Caco-2 (cell line): ENCODE results near the gene TMC7. TPM values are rescaled to one million over a fixed set of nuclear protein-coding genes. Genes with fewer than 3 reads are reported as not detected.

ENCODE experiments used
- BruUV-seq: library from RNA; stranded (reverse); fragments of 400-500 nt; replicated peaks from 2 replicates; lab custom pipeline; 2021; lab: Mats Ljungman, UMichigan
- CTCF ChIA-PET: fragments of 300-600 bp; sonication (Branson Sonifier 250); formaldehyde crosslinking; loops from one replicate; lab custom pipeline; 2022; ENCODE audit warnings: antibody characterized with exemption; lab: Charles Lee
- POLR2A ChIA-PET: fragments of 300-600 bp; sonication (Branson Sonifier 250); formaldehyde crosslinking; loops from one replicate; lab custom pipeline; 2022; ENCODE audit warnings: antibody characterized with exemption; lab: Charles Lee
- DNase-seq, 2 experiments: peaks; one replicate each; pipeline versions ENCODE4 v3.0.0 to v3.0.0-alpha.2; 2020 to 2022
- H3K27me3 ChIP-seq: replicated peaks from 2 replicates; pipeline ENCODE4 v1.6.0; 2011; ENCODE audit warnings: low read length; ENCODE audit not compliant: control insufficient read depth, insufficient read depth
- H3K36me3 ChIP-seq: 2 replicates; pipeline ENCODE4 v1.5.1; 2011; ENCODE audit warnings: low read length; ENCODE audit not compliant: control insufficient read depth, insufficient read depth
- H3K4me1 ChIP-seq: fragments of 250-450 bp; sonication (Bioruptor Pico); 2 replicates; pipeline ENCODE4 v1.5.1; 2020; ENCODE audit warnings: mild to moderate bottlenecking
- H3K4me3 ChIP-seq: 2 replicates; pipeline ENCODE4 v1.5.1; 2011; ENCODE audit warnings: low read depth, mild to moderate bottlenecking, control low read depth, low read length
- H3K9me3 ChIP-seq: fragments of 250-450 bp; sonication (Bioruptor Pico); 2 replicates; pipeline ENCODE4 v1.5.1; 2020; ENCODE audit warnings: mild to moderate bottlenecking, moderate library complexity
- H3K27ac Mint-ChIP-seq: one replicate; pipeline ENCODE4 v1.8.0; 2022; ENCODE audit warnings: mixed read lengths; ENCODE audit not compliant: unreplicated experiment
- H3K27me3 Mint-ChIP-seq: one replicate; pipeline ENCODE4 v1.8.0; 2022; ENCODE audit warnings: mixed read lengths; ENCODE audit not compliant: insufficient read depth, unreplicated experiment
- H3K36me3 Mint-ChIP-seq: one replicate; pipeline ENCODE4 v1.8.0; 2022; ENCODE audit warnings: mild to moderate bottlenecking, mixed read lengths; ENCODE audit not compliant: insufficient read depth, unreplicated experiment
- H3K4me1 Mint-ChIP-seq: one replicate; pipeline ENCODE4 v1.8.0; 2022; ENCODE audit warnings: low read depth, mixed read lengths; ENCODE audit not compliant: unreplicated experiment
- H3K4me3 Mint-ChIP-seq: one replicate; pipeline ENCODE4 v1.8.0; 2022; ENCODE audit warnings: mild to moderate bottlenecking, moderate library complexity, mixed read lengths; ENCODE audit not compliant: unreplicated experiment
- H3K9me3 Mint-ChIP-seq: one replicate; pipeline ENCODE4 v1.8.0; 2022; ENCODE audit warnings: mixed read lengths; ENCODE audit not compliant: unreplicated experiment
- CTCF ChIP-seq, 2 experiments: fragments of 200-600 bp in 1 of 2; IDR thresholded peaks; 1 replicate in 1 of 2; 2 replicates in 1 of 2; pipeline versions ENCODE4 v1.5.1 to v1.8.0; 2011 to 2022; ENCODE audit warnings: antibody characterized with exemption in 1 of 2, control low read depth in 1 of 2, inconsistent platforms in 1 of 2, low read depth in 1 of 2, low read length in 1 of 2, mild to moderate bottlenecking in 1 of 2, moderate library complexity in 1 of 2; ENCODE audit not compliant: insufficient read depth in 1 of 2, severe bottlenecking in 1 of 2, unreplicated experiment in 1 of 2
- intact Hi-C: fragments of 100-400 bp; cut with micrococcal nuclease; formaldehyde crosslinking; loops from one replicate; pipeline ENCODE4 v1.10.0; 2022; ENCODE audit not compliant: unreplicated experiment
- total RNA-seq: library from RNA; stranded (reverse); gene quantifications from 2 replicates; pipeline ENCODE4 v1.2.3, GENCODE V29; 2022

TMC7 gene
- total RNA-seq, 1 experiment from 2014 or later = 4.0 TPM

- Histone ChIP-seq H3K36me3 (no peaks in the 10 kb centered on the region), H3K27me3 (no peaks in the 10 kb centered on the region), H3K4me3 (no peak overlapping the region), H3K9me3 (no peaks in the 10 kb centered on the region), H3K4me1 (no peaks in the 10 kb centered on the region)
- Mint-ChIP-seq H3K27ac (no peak overlapping the region), H3K4me3 (no peak overlapping the region), H3K9me3 (no peaks in the 10 kb centered on the region), H3K36me3 (peaks cover 4% of the 10 kb centered on the region), H3K4me1 (no peaks in the 10 kb centered on the region), H3K27me3 (no peaks in the 10 kb centered on the region)
- no peak for TF ChIP-seq CTCF (IDR thresholded peaks at IDR 0.05; ENCODE audit: insufficient read depth in 1 of 2, low read depth in 1 of 2, low read length in 1 of 2, severe bottlenecking in 1 of 2, unreplicated experiment in 1 of 2)
- no TSS peak for BruUV-seq
- ChIA-PET POLR2A (no interaction called here), CTCF (interaction anchor here (0.6 to 1.0 kb wide), 3 partner anchors 32 to 122 kb away, joined by 3 to 5 read pairs (median 3); partner anchors contain the start of gene TMC7)
- no peak for DNase-seq
- intact Hi-C loops = no loop called here
Observed at GRCh38 chr16:19075511-19075910, 91.8 kb downstream of the TMC7 start.

GRCh38 chr16:19077879-19078278 lies 94.1 kb downstream of the TMC7 start:
- no TSS peak for BruUV-seq
- Mint-ChIP-seq H3K27ac (no peak overlapping the region), H3K9me3 (no peaks in the 10 kb centered on the region), H3K27me3 (no peaks in the 10 kb centered on the region), H3K4me3 (no peak overlapping the region), H3K36me3 (peaks cover 4% of the 10 kb centered on the region), H3K4me1 (no peaks in the 10 kb centered on the region)
- intact Hi-C loops = no loop called here
- ChIA-PET POLR2A (no interaction called here), CTCF (no interaction called here)
- no peak overlapping the region for H3K4me3 ChIP-seq
- DNase-seq = no peak
- H3K27me3 ChIP-seq = no peaks in the 10 kb centered on the region
- H3K4me1 ChIP-seq = no peaks in the 10 kb centered on the region
- H3K9me3 ChIP-seq = no peaks in the 10 kb centered on the region
- TF ChIP-seq CTCF (IDR thresholded peaks at IDR 0.05; ENCODE audit: insufficient read depth in 1 of 2, low read depth in 1 of 2, low read length in 1 of 2, severe bottlenecking in 1 of 2, unreplicated experiment in 1 of 2) = no peak
- no peaks in the 10 kb centered on the region for H3K36me3 ChIP-seq

GRCh38 chr16:19083670-19084069 lies 99.9 kb downstream of the TMC7 start:
- H3K27me3 Mint-ChIP-seq = no peaks in the 10 kb centered on the region
- Histone ChIP-seq H3K27me3 (no peaks in the 10 kb centered on the region), H3K4me1 (0 out of 2 replicates have a peak, but pooled peaks cover 10% of the 10 kb centered on the region), H3K9me3 (no peaks in the 10 kb centered on the region), H3K36me3 (no peaks in the 10 kb centered on the region), H3K4me3 (no peak overlapping the region)
- BruUV-seq = no TSS peak
- CTCF ChIA-PET = no interaction called here
- no peaks in the 10 kb centered on the region for H3K4me1 Mint-ChIP-seq
- H3K9me3 Mint-ChIP-seq = no peaks in the 10 kb centered on the region
- H3K27ac Mint-ChIP-seq = no peak overlapping the region
- POLR2A ChIA-PET = no interaction called here
- TF ChIP-seq CTCF (IDR thresholded peaks at IDR 0.05; ENCODE audit: insufficient read depth in 1 of 2, low read depth in 1 of 2, low read length in 1 of 2, severe bottlenecking in 1 of 2, unreplicated experiment in 1 of 2) = no peak
- intact Hi-C loops = no loop called here
- no peak for DNase-seq
- no peak overlapping the region for H3K4me3 Mint-ChIP-seq
- H3K36me3 Mint-ChIP-seq = no peaks in the 10 kb centered on the region
